ENCODE results near the gene BTG4.

- TF ChIP-seq CTCF (IDR thresholded peaks at IDR 0.05; ENCODE audit: poor library complexity) (no peak), EZH2 (IDR thresholded peaks at IDR 0.05; ENCODE audit: borderline replicate concordance) (no peak), EZH2phosphoT487 (IDR thresholded peaks at IDR 0.05; ENCODE audit: low read depth, severe bottlenecking, unreplicated experiment) (no peak)
These were observed 51.8 kb downstream of the BTG4 start for GRCh38 chr11:111460340-111460739.
